Testis (tissue), 2 donors: ENCODE measurements around the gene PYGO1.

Experiments
- POLR2A ChIP-seq: fragments of 450-650 bp; IDR thresholded peaks from one replicate; pipeline ENCODE4 v1.6.1; 2017; ENCODE audit warnings: antibody characterized with exemption, mild to moderate bottlenecking, moderate library complexity
- TF ChIP-seq, protein P1 (sequence below), 3 experiments: fragments of 450-650 bp in 2 of 3; fragments of 200-600 bp in 1 of 3; sonication (generic) in 1 of 3; IDR thresholded peaks; one replicate each; pipeline ENCODE4 v1.5.1; 2016 to 2019; ENCODE audit warnings: antibody characterized with exemption in 3 of 3, mild to moderate bottlenecking in 2 of 3, moderate library complexity in 1 of 3

DNA sequence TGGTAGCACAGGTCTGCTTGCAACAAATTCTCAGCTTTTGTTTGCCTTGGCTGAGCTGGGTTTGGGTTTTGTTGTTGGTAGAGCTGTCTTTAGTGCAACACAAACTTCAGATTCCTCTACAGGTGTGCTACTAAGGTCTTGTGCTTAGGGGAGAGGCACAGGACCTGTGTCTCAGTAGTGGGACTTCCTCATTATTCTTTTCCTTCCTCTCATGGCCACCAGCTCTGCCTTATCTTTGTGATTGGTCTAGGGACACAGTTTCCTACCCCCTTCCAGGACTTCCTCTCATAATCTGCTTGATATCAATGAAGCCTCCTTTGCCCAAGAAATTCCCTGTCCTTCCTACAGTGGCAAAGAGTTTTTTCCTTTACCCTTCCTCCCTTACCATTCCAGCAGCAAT is 55.2 kb downstream of the PYGO1 start:
- no peak for TF ChIP-seq POLR2A
- TF ChIP-seq, protein P1, sequence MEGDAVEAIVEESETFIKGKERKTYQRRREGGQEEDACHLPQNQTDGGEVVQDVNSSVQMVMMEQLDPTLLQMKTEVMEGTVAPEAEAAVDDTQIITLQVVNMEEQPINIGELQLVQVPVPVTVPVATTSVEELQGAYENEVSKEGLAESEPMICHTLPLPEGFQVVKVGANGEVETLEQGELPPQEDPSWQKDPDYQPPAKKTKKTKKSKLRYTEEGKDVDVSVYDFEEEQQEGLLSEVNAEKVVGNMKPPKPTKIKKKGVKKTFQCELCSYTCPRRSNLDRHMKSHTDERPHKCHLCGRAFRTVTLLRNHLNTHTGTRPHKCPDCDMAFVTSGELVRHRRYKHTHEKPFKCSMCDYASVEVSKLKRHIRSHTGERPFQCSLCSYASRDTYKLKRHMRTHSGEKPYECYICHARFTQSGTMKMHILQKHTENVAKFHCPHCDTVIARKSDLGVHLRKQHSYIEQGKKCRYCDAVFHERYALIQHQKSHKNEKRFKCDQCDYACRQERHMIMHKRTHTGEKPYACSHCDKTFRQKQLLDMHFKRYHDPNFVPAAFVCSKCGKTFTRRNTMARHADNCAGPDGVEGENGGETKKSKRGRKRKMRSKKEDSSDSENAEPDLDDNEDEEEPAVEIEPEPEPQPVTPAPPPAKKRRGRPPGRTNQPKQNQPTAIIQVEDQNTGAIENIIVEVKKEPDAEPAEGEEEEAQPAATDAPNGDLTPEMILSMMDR (IDR thresholded peaks at IDR 0.05), result no peak
